H1 (cell line): Measurements from ENCODE around the gene RAVER2. TPM values are rescaled to one million over a fixed set of nuclear protein-coding genes. Genes with fewer than 3 reads are reported as not detected.

ENCODE experiments used
- KDM1A ChIP-seq: fragments of 200-600, 300-600 bp; sonication (generic); IDR thresholded peaks from 2 replicates; pipeline ENCODE4 v1.7.1; 2016; ENCODE audit warnings: mild to moderate bottlenecking, low read length, borderline replicate concordance
- SIN3A ChIP-seq, 2 experiments: IDR thresholded peaks in 1 of 2; conservative IDR thresholded peaks in 1 of 2; 2 replicates each; pipeline ENCODE4 v1.6.1; 2011 to 2012; ENCODE audit warnings: low read length in 2 of 2, improper control_type of control experiment in 1 of 2, low read depth in 1 of 2, mild to moderate bottlenecking in 1 of 2
- polyA plus RNA-seq, 7 experiments: library from polyadenylated mRNA; depleted of rRNA in 3 of 7; stranded (reverse) in 5 of 7; unstranded in 2 of 7; fragments of >200 nt in 5 of 7; fragments of 200-250 nt in 2 of 7; gene quantifications; 1 replicate in 5 of 7; 2 replicates in 1 of 7; 4 replicates in 1 of 7; pipeline versions ENCODE4 v1.2.1 to v1.2.3, GENCODE V29; 2011 to 2013; ENCODE audit warnings: missing spikeins in 2 of 7, mixed read lengths in 2 of 7
- total RNA-seq: library from RNA; stranded (reverse); fragmentation: NEBNext Ultra II Directional; extraction: Animal tissue kit (Norgen Biotek cat#: 25700); gene quantifications from 2 replicates; pipeline ENCODE4 v1.2.1, GENCODE V29; 2021
- TF ChIP-seq, protein P1 (sequence below): IDR thresholded peaks from 2 replicates; pipeline ENCODE4 v1.6.1; 2012; ENCODE audit warnings: inconsistent platforms

Gene RAVER2
- total and polyA plus RNA-seq, 2 of the 8 experiments (the other 6 are each of a cell fraction or from before 2014, with no cell fraction given): 10.5 to 19.5 TPM

DNA sequence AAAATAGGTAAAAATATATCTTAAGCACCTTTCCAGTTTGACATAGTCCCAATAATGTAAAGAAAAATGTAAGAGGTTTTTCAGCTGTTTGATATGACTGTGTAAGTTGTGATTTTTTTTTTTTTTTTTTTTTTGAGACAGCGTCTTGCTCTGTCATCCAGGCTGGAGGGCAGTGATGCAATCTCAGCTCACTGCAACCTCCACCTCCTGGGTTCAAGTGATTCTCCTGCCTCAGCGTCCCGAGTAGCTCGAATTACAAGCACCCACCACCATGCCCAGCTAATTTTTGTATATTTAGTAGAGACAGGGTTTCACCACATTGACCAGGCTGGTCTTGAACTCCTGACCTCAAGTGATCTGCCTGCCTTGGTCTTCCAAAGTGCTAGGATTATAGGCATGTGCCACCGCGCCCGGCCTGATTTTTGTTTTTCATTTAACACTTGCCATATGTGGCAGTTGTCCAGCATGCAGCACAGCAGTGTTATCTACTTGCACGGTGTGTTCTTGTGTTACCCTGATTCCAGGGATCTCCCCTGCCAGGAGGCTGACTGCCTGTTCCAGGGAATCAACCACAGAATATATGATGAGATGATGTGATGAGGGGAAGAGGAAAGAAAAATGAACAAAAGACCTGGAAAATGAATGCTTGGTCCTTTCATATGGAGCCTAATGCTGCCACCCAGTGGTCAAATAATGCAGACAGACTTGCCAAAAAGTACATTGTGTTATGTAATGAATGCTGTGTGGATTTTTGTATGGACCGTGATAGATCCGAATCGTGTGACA, 79.0 kb downstream of the RAVER2 start (continued):
- TF ChIP-seq, protein P1, sequence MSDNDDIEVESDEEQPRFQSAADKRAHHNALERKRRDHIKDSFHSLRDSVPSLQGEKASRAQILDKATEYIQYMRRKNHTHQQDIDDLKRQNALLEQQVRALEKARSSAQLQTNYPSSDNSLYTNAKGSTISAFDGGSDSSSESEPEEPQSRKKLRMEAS: 0 out of 2 replicates have a peak, but pooled peaks have one; percentile 17
- TF ChIP-seq SIN3A (conservative IDR thresholded peaks at IDR 0.05 in 1 of 2, IDR thresholded peaks at IDR 0.05 in 1 of 2; ENCODE audit: low read depth in 1 of 2, low read length in 2 of 2) (no peak), KDM1A (no peak)
